H1 (cell line): Measurements from ENCODE around the gene IL17RD. TPM values are rescaled to one million over a fixed set of nuclear protein-coding genes. Genes with fewer than 3 reads are reported as not detected.

Experiments
- CTCF ChIA-PET: fragments of 300-600 bp; sonication (Branson Sonifier 250); formaldehyde crosslinking; loops from one replicate; lab custom pipeline; 2021; ENCODE audit not compliant: partially characterized antibody; lab: Charles Lee
- POLR2A ChIA-PET: fragments of 300-600 bp; sonication (Branson Sonifier 250); formaldehyde crosslinking; loops from one replicate; lab custom pipeline; 2021; ENCODE audit warnings: inconsistent platforms; ENCODE audit not compliant: partially characterized antibody; lab: Charles Lee
- DNase-seq, 2 experiments: peaks; one replicate each; pipeline versions ENCODE4 v3.0.0 to v3.0.0-alpha.2; 2010 to 2022; ENCODE audit warnings: low spot score in 2 of 2, low read depth in 1 of 2, mixed read lengths in 1 of 2
- FAIRE-seq: peaks from 2 replicates; lab custom pipeline; 2011; peaks lifted over from hg19 to GRCh38; lab: Jason Lieb, UNC
- H2AFZ ChIP-seq: 2 replicates; pipeline ENCODE4 v1.8.1; 2012; ENCODE audit warnings: low read length, inconsistent platforms
- H2AK5ac ChIP-seq: 2 replicates; pipeline ENCODE4 v1.6.1; 2013; ENCODE audit warnings: low read depth, low read length
- H2BK120ac ChIP-seq: replicated peaks from 2 replicates; pipeline ENCODE3; 2013; ENCODE audit warnings: low read depth, low read length, inconsistent platforms
- H2BK12ac ChIP-seq: 2 replicates; pipeline ENCODE4 v1.6.1; 2013; ENCODE audit warnings: low read depth, low read length
- H2BK15ac ChIP-seq: 2 replicates; pipeline ENCODE4 v1.6.1; 2013; ENCODE audit warnings: low read length
- H2BK20ac ChIP-seq: 2 replicates; pipeline ENCODE4 v1.6.1; 2013; ENCODE audit warnings: low read length
- H2BK5ac ChIP-seq: 2 replicates; pipeline ENCODE4 v1.6.1; 2013; ENCODE audit warnings: low read depth, low read length
- H3K14ac ChIP-seq: 2 replicates; pipeline ENCODE4 v1.6.1; 2013; ENCODE audit warnings: inconsistent platforms; ENCODE audit not compliant: insufficient read length
- H3K18ac ChIP-seq: 2 replicates; pipeline ENCODE4 v1.6.1; 2013; ENCODE audit warnings: low read length; ENCODE audit errors: extremely low read depth
- H3K23ac ChIP-seq: 2 replicates; pipeline ENCODE4 v1.6.1; 2013; ENCODE audit warnings: inconsistent platforms; ENCODE audit not compliant: insufficient read length
- H3K23me2 ChIP-seq: 2 replicates; pipeline ENCODE4 v1.6.1; 2013; ENCODE audit warnings: low read depth, low read length
- H3K27ac ChIP-seq: 2 replicates; pipeline ENCODE4 v1.6.1; 2011; ENCODE audit warnings: low read depth, low read length, inconsistent platforms
- H3K27me3 ChIP-seq, 4 experiments: replicated peaks in 1 of 4; 1 replicate in 1 of 4; 2 replicates in 3 of 4; pipeline versions ENCODE4 v1.6.1 to v1.8.1; 2011 to 2013; ENCODE audit warnings: low read length in 3 of 4, mild to moderate bottlenecking in 3 of 4, inconsistent platforms in 2 of 4, mixed read lengths in 2 of 4, moderate library complexity in 1 of 4; ENCODE audit not compliant: control insufficient read depth in 3 of 4, insufficient read depth in 3 of 4; ENCODE audit errors: extremely low read depth in 1 of 4
- H3K36me3 ChIP-seq, 4 experiments: 2 replicates each; pipeline versions ENCODE4 v1.6.1 to v1.8.1; 2011 to 2013; ENCODE audit warnings: mild to moderate bottlenecking in 4 of 4, low read length in 3 of 4, moderate library complexity in 2 of 4, control low read depth in 1 of 4, inconsistent platforms in 1 of 4; ENCODE audit not compliant: insufficient read depth in 4 of 4, control insufficient read depth in 2 of 4
- H3K4ac ChIP-seq: replicated peaks from 2 replicates; pipeline ENCODE3; 2013; ENCODE audit warnings: low read length, low read depth, mixed read lengths, inconsistent platforms; ENCODE audit not compliant: insufficient read length
- H3K4me1 ChIP-seq, 4 experiments: replicated peaks in 1 of 4; 1 replicate in 1 of 4; 2 replicates in 3 of 4; pipeline versions ENCODE4 v1.6.1 to v1.8.1; 2011 to 2013; ENCODE audit warnings: low read length in 3 of 4, inconsistent platforms in 2 of 4, mixed read lengths in 1 of 4; ENCODE audit not compliant: insufficient read depth in 4 of 4, control insufficient read depth in 3 of 4
- H3K4me2 ChIP-seq, 2 experiments: 2 replicates each; pipeline versions ENCODE4 v1.6.1 to v1.8.1; 2011 to 2013; ENCODE audit warnings: low read depth in 2 of 2, low read length in 2 of 2, control low read depth in 1 of 2, inconsistent platforms in 1 of 2, mild to moderate bottlenecking in 1 of 2; ENCODE audit not compliant: insufficient read depth in 1 of 2
- H3K4me3 ChIP-seq, 4 experiments: fragments of 200-600, 300-600 bp in 1 of 4; sonication (generic), shearing (Covaris generic), sonication (Bioruptor Twin) in 1 of 4; 2 replicates each; pipeline versions ENCODE4 v1.5.1 to v1.8.1; 2011 to 2016; ENCODE audit warnings: low read length in 4 of 4, low read depth in 3 of 4, control low read depth in 2 of 4, inconsistent platforms in 2 of 4, mild to moderate bottlenecking in 2 of 4, mixed read lengths in 1 of 4, moderate library complexity in 1 of 4; ENCODE audit not compliant: insufficient read depth in 2 of 4; ENCODE audit errors: extremely low read depth in 1 of 4
- H3K56ac ChIP-seq: replicated peaks from 2 replicates; pipeline ENCODE3; 2013; ENCODE audit warnings: low read depth, mild to moderate bottlenecking, mixed read lengths, low read length, inconsistent platforms; ENCODE audit not compliant: insufficient read length
- H3K79me1 ChIP-seq: 2 replicates; pipeline ENCODE4 v1.6.1; 2013; ENCODE audit warnings: low read depth, low read length, control low read depth
- H3K79me2 ChIP-seq, 2 experiments: 2 replicates each; pipeline versions ENCODE4 v1.6.1 to v1.8.1; 2012 to 2013; ENCODE audit warnings: low read length in 2 of 2, mild to moderate bottlenecking in 2 of 2, inconsistent platforms in 1 of 2; ENCODE audit not compliant: insufficient read depth in 2 of 2, control insufficient read depth in 1 of 2
- H3K9ac ChIP-seq, 4 experiments: replicated peaks in 1 of 4; 1 replicate in 1 of 4; 2 replicates in 3 of 4; pipeline versions ENCODE4 v1.6.1 to v1.8.1; 2011 to 2013; ENCODE audit warnings: low read depth in 3 of 4, low read length in 3 of 4, control low read depth in 2 of 4, mild to moderate bottlenecking in 2 of 4, moderate library complexity in 2 of 4, inconsistent platforms in 1 of 4; ENCODE audit errors: extremely low read depth in 1 of 4
- H3K9me3 ChIP-seq, 2 experiments: 2 replicates each; pipeline versions ENCODE4 v1.6.1 to v1.8.1; 2012 to 2013; ENCODE audit warnings: mild to moderate bottlenecking in 2 of 2, moderate library complexity in 2 of 2, control low read depth in 1 of 2, inconsistent platforms in 1 of 2, low read depth in 1 of 2, low read length in 1 of 2, mixed read lengths in 1 of 2; ENCODE audit not compliant: insufficient read depth in 2 of 2
- H4K20me1 ChIP-seq, 2 experiments: replicated peaks in 1 of 2; 2 replicates each; pipeline versions ENCODE3 to v1.8.1; 2011 to 2013; ENCODE audit warnings: inconsistent platforms in 2 of 2, low read length in 2 of 2, mild to moderate bottlenecking in 1 of 2; ENCODE audit not compliant: insufficient read depth in 2 of 2, control insufficient read depth in 1 of 2
- H4K5ac ChIP-seq: 2 replicates; pipeline ENCODE4 v1.6.1; 2013; ENCODE audit warnings: low read length, low read depth, mixed read lengths, inconsistent platforms; ENCODE audit not compliant: insufficient read length
- H4K8ac ChIP-seq: 2 replicates; pipeline ENCODE4 v1.8.0; 2013; ENCODE audit warnings: mild to moderate bottlenecking, moderate library complexity, low read length, inconsistent platforms; ENCODE audit not compliant: insufficient read depth; ENCODE audit errors: extremely low read depth
- H4K91ac ChIP-seq: replicated peaks from 2 replicates; pipeline ENCODE3; 2013; ENCODE audit warnings: low read length, mixed read lengths, inconsistent platforms; ENCODE audit not compliant: insufficient read length
- CEBPB ChIP-seq: IDR thresholded peaks from 2 replicates; pipeline ENCODE4 v1.6.1; 2012; ENCODE audit warnings: low read depth, low read length
- E2F6 ChIP-seq: IDR thresholded peaks from 2 replicates; pipeline ENCODE4 v1.6.1; 2012; ENCODE audit warnings: inconsistent platforms
- FOSL1 ChIP-seq: IDR thresholded peaks from 2 replicates; pipeline ENCODE4 v1.6.1; 2011; ENCODE audit warnings: mild to moderate bottlenecking, low read depth, low read length, moderate library complexity; ENCODE audit not compliant: insufficient read depth
- KDM5A ChIP-seq: fragments of 200-600 bp; IDR thresholded peaks from 2 replicates; pipeline ENCODE4 v1.7.1; 2012; ENCODE audit warnings: mild to moderate bottlenecking, low read length, inconsistent platforms, mixed read lengths
- RBBP5 ChIP-seq: IDR thresholded peaks from 2 replicates; pipeline ENCODE4 v1.7.1; 2012; ENCODE audit warnings: low read depth, mild to moderate bottlenecking, inconsistent platforms, low read length, moderate library complexity, borderline replicate concordance
- SP2 ChIP-seq: IDR thresholded peaks from 2 replicates; pipeline ENCODE4 v1.6.1; 2012; ENCODE audit warnings: mild to moderate bottlenecking, low read length, inconsistent platforms
- SUZ12 ChIP-seq: fragments of 200-600 bp; sonication (generic); IDR thresholded peaks from 2 replicates; pipeline ENCODE4 v1.6.1; 2012; ENCODE audit warnings: mild to moderate bottlenecking, inconsistent platforms, low read length, moderate library complexity, mixed read lengths
- TBP ChIP-seq: IDR thresholded peaks from 2 replicates; pipeline ENCODE4 v1.6.1; 2011; ENCODE audit warnings: low read depth, low read length, improper control_type of control experiment
- TEAD4 ChIP-seq: IDR thresholded peaks from 2 replicates; pipeline ENCODE4 v1.6.1; 2012; ENCODE audit warnings: low read depth, low read length, inconsistent platforms, mixed read lengths
- YY1 ChIP-seq: IDR thresholded peaks from 2 replicates; pipeline ENCODE4 v1.6.1; 2011; ENCODE audit warnings: low read depth, mild to moderate bottlenecking, low read length
- ZNF274 ChIP-seq: IDR thresholded peaks from 2 replicates; pipeline ENCODE4 v1.7.0; 2012; ENCODE audit warnings: low read length, borderline replicate concordance; ENCODE audit errors: extremely low read depth
- WGBS, 2 experiments: shearing (Covaris generic) in 1 of 2; methylation state at CpG; one replicate each; pipeline versions ENCODE4 v1.1.6 to v1.1.7; 2013 to 2015; ENCODE audit warnings: low lambda C conversion rate in 2 of 2, mixed read lengths in 2 of 2, inconsistent platforms in 1 of 2, low coverage in 1 of 2, missing lambda C conversion rate in 1 of 2; ENCODE audit not compliant: insufficient replicate concordance in 2 of 2, insufficient coverage in 1 of 2, insufficient read length in 1 of 2; ENCODE audit errors: extremely low coverage in 1 of 2, missing lambda C conversion rate in 1 of 2; 5-methylcytosine and 5-hydroxymethylcytosine counted together
- polyA plus RNA-seq, 7 experiments: library from polyadenylated mRNA; depleted of rRNA in 3 of 7; stranded (reverse) in 5 of 7; unstranded in 2 of 7; fragments of >200 nt in 5 of 7; fragments of 200-250 nt in 2 of 7; gene quantifications; 1 replicate in 5 of 7; 2 replicates in 1 of 7; 4 replicates in 1 of 7; pipeline versions ENCODE4 v1.2.1 to v1.2.3, GENCODE V29; 2011 to 2013; ENCODE audit warnings: missing spikeins in 2 of 7, mixed read lengths in 2 of 7
- total RNA-seq: library from RNA; stranded (reverse); fragmentation: NEBNext Ultra II Directional; extraction: Animal tissue kit (Norgen Biotek cat#: 25700); gene quantifications from 2 replicates; pipeline ENCODE4 v1.2.1, GENCODE V29; 2021
- TF ChIP-seq, protein P1 (sequence below): IDR thresholded peaks from 2 replicates; pipeline ENCODE4 v1.6.1; 2012; ENCODE audit warnings: inconsistent platforms
- TF ChIP-seq, protein P2 (sequence below): IDR thresholded peaks from 2 replicates; pipeline ENCODE4 v1.6.1; 2011; ENCODE audit warnings: low read depth, mild to moderate bottlenecking, low read length; ENCODE audit not compliant: insufficient read depth

Gene IL17RD
- total and polyA plus RNA-seq, 2 of the 8 experiments (the other 6 are each of a cell fraction or from before 2014, with no cell fraction given), result 10.9 to 48.9 TPM

DNA sequence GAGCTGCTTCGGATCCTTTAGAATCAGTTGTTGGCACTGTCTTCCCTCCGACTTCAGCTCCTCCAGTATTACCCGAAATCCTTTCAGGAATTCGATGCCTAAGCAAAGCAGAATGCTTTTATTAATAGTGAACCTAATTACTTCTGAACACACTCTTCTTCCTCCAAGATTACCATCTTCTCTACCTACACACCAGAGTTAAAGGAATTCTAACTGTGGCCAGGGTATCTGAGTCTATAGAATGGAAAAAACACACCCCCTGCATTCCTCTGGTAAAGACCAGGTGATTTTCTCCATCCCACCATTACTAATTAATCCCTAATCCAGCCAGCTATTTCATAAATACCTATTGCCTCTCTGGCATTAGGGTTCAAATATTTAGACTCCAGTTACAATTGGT is 54.9 kb downstream of the IL17RD start:
- Histone ChIP-seq H3K79me2 (no peaks in the 10 kb centered on the region), H4K91ac (no peak overlapping the region), H2BK5ac (no peak overlapping the region), H3K23me2 (no peaks in the 10 kb centered on the region), H2BK120ac (no peak overlapping the region), H3K4me3 (no peak overlapping the region), H4K8ac (no peak overlapping the region), H3K27ac (peak overlapping the region; percentile 30; the same call in 1 of the 2 replicates), H3K4me1 (peaks cover 0 to 12% (median 6%) of the 10 kb centered on the region in 4 experiments; a peak in 4 of 7 replicates), H3K23ac (no peak overlapping the region), H3K9ac (no peak overlapping the region), H2BK15ac (no peak overlapping the region), H3K56ac (no peak overlapping the region), H3K9me3 (no peaks in the 10 kb centered on the region), H3K36me3 (peaks cover 0 to 8% (median 3%) of the 10 kb centered on the region in 4 experiments; a peak in 3 of 8 replicates), H4K5ac (no peak overlapping the region), H2AK5ac (no peak overlapping the region), H2BK20ac (no peak overlapping the region), H3K79me1 (peaks cover 3% of the 10 kb centered on the region; the same call in 1 of the 2 replicates), H2AFZ (no peak overlapping the region), H2BK12ac (peak overlapping the region; percentile 50; the same call in 1 of the 2 replicates), H4K20me1 (no peaks in the 10 kb centered on the region), H3K27me3 (no peaks in the 10 kb centered on the region), H3K18ac (no peak overlapping the region), H3K4me2 (peak overlapping the region; percentile 0 to 3; a peak in 1 of 4 replicates), H3K4ac (no peak overlapping the region), H3K14ac (no peak overlapping the region)
- DNase-seq (no peak), FAIRE-seq (no peak)
- ChIA-PET POLR2A (interaction anchor here (1.0 to 2.9 kb wide), 5 partner anchors 10 to 58 kb away, joined by 3 to 19 read pairs (median 4); no protein-coding TSS in a partner anchor), CTCF (interaction anchor here (0.9 to 5.1 kb wide), 14 partner anchors 10 to 115 kb away, joined by 3 to 44 read pairs (median 7); no protein-coding TSS in a partner anchor)
- 87% methylated on average over 4 of the region's 4 CpGs; no CpG with 5 or more reads in 1 of the 2 experiments for WGBS, 2 experiments
- TF ChIP-seq RBBP5, result no peak
- no peak for TF ChIP-seq TEAD4
- TF ChIP-seq YY1, result no peak
- TF ChIP-seq E2F6, result no peak
- TF ChIP-seq, protein P1, sequence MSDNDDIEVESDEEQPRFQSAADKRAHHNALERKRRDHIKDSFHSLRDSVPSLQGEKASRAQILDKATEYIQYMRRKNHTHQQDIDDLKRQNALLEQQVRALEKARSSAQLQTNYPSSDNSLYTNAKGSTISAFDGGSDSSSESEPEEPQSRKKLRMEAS, result no peak
- TF ChIP-seq, protein P2, sequence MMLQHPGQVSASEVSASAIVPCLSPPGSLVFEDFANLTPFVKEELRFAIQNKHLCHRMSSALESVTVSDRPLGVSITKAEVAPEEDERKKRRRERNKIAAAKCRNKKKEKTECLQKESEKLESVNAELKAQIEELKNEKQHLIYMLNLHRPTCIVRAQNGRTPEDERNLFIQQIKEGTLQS, result no peak
- no peak for TF ChIP-seq FOSL1
- TF ChIP-seq KDM5A, result no peak
- no peak for TF ChIP-seq SP2
- no peak for TF ChIP-seq ZNF274
- no peak for TF ChIP-seq CEBPB
- no peak for TF ChIP-seq SUZ12
- no peak for TF ChIP-seq TBP
